Effector memory CD8-positive, alpha-beta T cell (primary cell): ENCODE data around the gene SLC1A7.

Experiments
- ATAC-seq: fragments of 150-1000 bp; cut with Tn5 transposase; replicated peaks from 2 replicates; pipeline ENCODE4 v1.10.0; 2021; ENCODE audit warnings: mild to moderate bottlenecking, moderate library complexity
- DNase-seq, 3 experiments: peaks; one replicate each; pipeline ENCODE4 v3.0.0; 2021
- H3K27ac Mint-ChIP-seq, 2 donors: one replicate each; pipeline ENCODE4 v1.8.0; 2022; ENCODE audit warnings: mild to moderate bottlenecking in 2 of 2, mixed read lengths in 2 of 2, moderate library complexity in 2 of 2
- H3K27me3 Mint-ChIP-seq, 2 donors: one replicate each; pipeline ENCODE4 v1.8.0; 2022; ENCODE audit warnings: mixed read lengths in 2 of 2
- H3K36me3 Mint-ChIP-seq: one replicate; pipeline ENCODE4 v1.8.0; 2022; ENCODE audit warnings: mild to moderate bottlenecking, moderate library complexity, mixed read lengths; ENCODE audit not compliant: insufficient read depth
- H3K4me1 Mint-ChIP-seq, 2 donors: one replicate each; pipeline ENCODE4 v1.8.0; 2022; ENCODE audit warnings: low read depth in 2 of 2, mixed read lengths in 2 of 2
- H3K4me3 Mint-ChIP-seq, 2 donors: one replicate each; pipeline ENCODE4 v1.8.0; 2022; ENCODE audit warnings: mild to moderate bottlenecking in 2 of 2, mixed read lengths in 2 of 2, moderate library complexity in 2 of 2
- H3K9me3 Mint-ChIP-seq, 2 donors: one replicate each; pipeline ENCODE4 v1.8.0; 2022; ENCODE audit warnings: mixed read lengths in 2 of 2

The SLC1A7 gene

GRCh38 chr1:53135735-53136114 lies 6.7 kb downstream of the SLC1A7 start:
- H3K27me3 Mint-ChIP-seq, result no peaks in the 10 kb centered on the region
- ATAC-seq, result peak; percentile 98
- H3K4me3 Mint-ChIP-seq, result peak overlapping the region in 1 of 2 donors; percentile 19
- H3K4me1 Mint-ChIP-seq, result peaks cover 9 to 23% of the 10 kb centered on the region in 2 donors
- peak overlapping the region; percentile 78 to 84 for H3K27ac Mint-ChIP-seq
- peaks cover 4% of the 10 kb centered on the region for H3K36me3 Mint-ChIP-seq
- peak; percentile 32 to 49 (median 42) for DNase-seq
- H3K9me3 Mint-ChIP-seq, result peaks cover 3 to 9% of the 10 kb centered on the region in 2 donors

DNA sequence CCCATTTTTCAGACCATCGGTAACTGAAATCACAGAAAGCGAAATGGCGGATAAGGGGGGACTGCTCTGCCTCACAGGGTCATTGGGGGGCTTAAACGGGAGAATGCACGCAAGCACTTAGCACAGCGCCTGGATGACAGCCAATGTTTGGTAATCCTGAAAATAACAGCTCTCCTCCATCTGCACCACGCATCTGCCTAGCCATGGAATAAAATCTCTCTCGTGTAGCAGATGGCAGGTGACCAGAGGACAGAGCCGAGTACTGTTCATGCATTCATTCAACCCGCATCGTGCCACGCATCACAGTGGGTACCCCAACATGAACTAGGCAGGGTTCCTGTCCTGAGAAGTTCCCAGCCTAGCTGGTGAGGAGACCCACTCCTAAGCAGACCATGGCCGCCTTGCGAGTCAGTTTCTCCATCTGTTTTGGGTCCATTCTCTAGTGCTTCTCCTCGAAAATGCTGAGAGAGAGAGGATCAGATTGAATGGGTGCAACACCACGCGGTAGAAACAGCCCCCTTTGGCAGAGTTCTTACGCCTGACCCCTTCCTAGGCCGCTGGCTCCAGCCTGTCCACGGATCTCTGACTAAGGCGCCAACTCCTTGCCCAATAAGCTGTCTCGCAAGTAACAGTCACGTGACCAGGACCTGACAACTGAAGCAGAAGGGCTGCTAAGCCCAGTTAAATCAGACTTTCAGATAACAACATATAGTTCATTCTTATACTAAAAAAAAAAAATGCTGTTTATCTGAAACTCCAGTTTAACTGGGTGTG lies 7.3 kb downstream of the SLC1A7 start:
- peaks cover 4% of the 10 kb centered on the region for H3K36me3 Mint-ChIP-seq
- DNase-seq (no peak), ATAC-seq (peak; percentile 16)
- peak overlapping the region; percentile 78 to 84 for H3K27ac Mint-ChIP-seq
- H3K4me3 Mint-ChIP-seq, result peak overlapping the region in 1 of 2 donors; percentile 19
- H3K4me1 Mint-ChIP-seq, result peaks cover 9 to 26% of the 10 kb centered on the region in 2 donors
- H3K27me3 Mint-ChIP-seq, result no peaks in the 10 kb centered on the region
- peaks cover 3 to 9% of the 10 kb centered on the region in 2 donors for H3K9me3 Mint-ChIP-seq

DNA sequence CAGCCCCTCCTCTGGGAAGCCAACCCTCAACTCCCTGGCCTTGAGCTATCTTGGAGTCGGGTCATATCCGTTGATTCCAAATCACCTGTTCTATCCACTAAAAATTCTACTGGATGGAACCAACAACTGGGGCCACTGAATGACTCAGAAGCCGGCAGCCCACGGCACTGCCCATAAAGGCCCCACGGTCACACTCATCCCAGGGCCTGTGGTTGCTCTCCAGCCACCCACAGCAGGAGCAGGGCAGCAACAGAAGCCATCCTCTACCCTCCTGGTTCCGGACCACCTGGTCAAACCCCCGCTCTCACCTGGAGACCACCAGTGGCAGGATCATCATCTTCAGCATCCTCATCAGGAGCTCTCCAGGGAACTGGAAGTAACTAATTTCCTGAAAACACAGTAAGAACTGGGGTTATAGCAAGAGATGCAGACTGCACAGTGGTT lies 8.4 kb downstream of the SLC1A7 start:
- Mint-ChIP-seq H3K27ac (peak overlapping the region; percentile 78 to 84), H3K4me3 (peak overlapping the region in 1 of 2 donors; percentile 28), H3K9me3 (peaks cover 3 to 9% of the 10 kb centered on the region in 2 donors), H3K27me3 (no peaks in the 10 kb centered on the region), H3K36me3 (peaks cover 4% of the 10 kb centered on the region), H3K4me1 (peaks cover 12 to 32% of the 10 kb centered on the region in 2 donors)
- no peak for ATAC-seq
- no peak for DNase-seq

- peak overlapping the region; percentile 78 to 84 for H3K27ac Mint-ChIP-seq
- ATAC-seq (no peak), DNase-seq (no peak)
- H3K4me3 Mint-ChIP-seq, result peak overlapping the region in 1 of 2 donors; percentile 28
- peaks cover 4% of the 10 kb centered on the region for H3K36me3 Mint-ChIP-seq
- peaks cover 14 to 33% of the 10 kb centered on the region in 2 donors for H3K4me1 Mint-ChIP-seq
- no peaks in the 10 kb centered on the region for H3K27me3 Mint-ChIP-seq
- peaks cover 3 to 9% of the 10 kb centered on the region in 2 donors for H3K9me3 Mint-ChIP-seq
Measured at GRCh38 chr1:53133261-53134041, 9.0 kb downstream of the SLC1A7 start.

DNA sequence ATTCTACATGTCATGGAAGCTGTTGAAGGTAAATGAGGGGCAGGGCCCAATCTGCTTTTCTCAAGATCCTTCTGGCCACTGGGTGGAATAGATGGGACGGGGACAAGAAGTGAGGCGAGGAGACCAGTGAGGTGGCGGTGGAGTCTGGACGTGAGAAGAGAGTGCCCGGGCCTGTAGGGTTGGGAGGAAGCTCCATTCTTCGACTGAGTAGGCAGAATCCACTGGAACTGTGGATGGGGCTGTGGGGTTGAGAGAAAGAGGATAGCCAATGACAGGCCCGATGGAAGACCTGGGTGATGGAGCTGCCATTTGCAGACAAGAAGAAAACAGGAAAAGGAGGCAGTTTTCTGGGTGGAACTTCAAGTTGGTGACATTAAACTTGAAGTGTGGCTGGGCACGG lies 10.3 kb downstream of the SLC1A7 start:
- no peak for ATAC-seq
- no peaks in the 10 kb centered on the region for H3K27me3 Mint-ChIP-seq
- peaks cover 4% of the 10 kb centered on the region for H3K36me3 Mint-ChIP-seq
- DNase-seq, result no peak
- peak overlapping the region; percentile 1 to 15 for H3K4me3 Mint-ChIP-seq
- H3K9me3 Mint-ChIP-seq, result no peaks in the 10 kb centered on the region
- peak overlapping the region; percentile 60 to 78 for H3K27ac Mint-ChIP-seq
- H3K4me1 Mint-ChIP-seq, result peaks cover 24 to 46% of the 10 kb centered on the region in 2 donors

GRCh38 chr1:53131590-53131938 lies 10.9 kb downstream of the SLC1A7 start:
- Mint-ChIP-seq H3K4me1 (peaks cover 26 to 48% of the 10 kb centered on the region in 2 donors), H3K9me3 (no peaks in the 10 kb centered on the region), H3K4me3 (peak overlapping the region in 1 of 2 donors; percentile 1), H3K36me3 (peaks cover 4% of the 10 kb centered on the region), H3K27ac (peak overlapping the region; percentile 60 to 69), H3K27me3 (no peaks in the 10 kb centered on the region)
- DNase-seq, result no peak
- ATAC-seq, result no peak

GRCh38 chr1:53130878-53131589 lies 11.4 kb downstream of the SLC1A7 start:
- peaks cover 4% of the 10 kb centered on the region for H3K36me3 Mint-ChIP-seq
- no peaks in the 10 kb centered on the region for H3K9me3 Mint-ChIP-seq
- peak overlapping the region; percentile 55 to 69 for H3K27ac Mint-ChIP-seq
- H3K27me3 Mint-ChIP-seq, result no peaks in the 10 kb centered on the region
- H3K4me3 Mint-ChIP-seq, result no peak overlapping the region
- no peak for DNase-seq
- H3K4me1 Mint-ChIP-seq, result peaks cover 29 to 50% of the 10 kb centered on the region in 2 donors
- no peak for ATAC-seq

DNA sequence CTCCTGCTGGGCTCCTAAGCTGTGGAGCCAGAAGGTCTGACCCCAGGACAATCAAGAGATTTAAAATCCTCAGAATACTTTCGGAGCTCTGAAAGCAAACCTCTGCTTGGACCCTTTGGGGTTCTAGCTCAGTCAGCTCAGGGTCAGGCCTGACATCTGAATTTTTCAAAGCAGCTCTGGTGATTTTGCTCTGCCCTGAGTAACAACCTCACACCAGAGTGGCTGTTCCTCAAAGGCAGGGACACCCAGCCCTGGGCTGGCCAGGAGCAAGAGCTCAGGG lies 11.9 kb downstream of the SLC1A7 start:
- Mint-ChIP-seq H3K27me3 (no peaks in the 10 kb centered on the region), H3K4me1 (peaks cover 34 to 55% of the 10 kb centered on the region in 2 donors), H3K27ac (peak overlapping the region in 1 of 2 donors; percentile 55), H3K9me3 (no peaks in the 10 kb centered on the region), H3K36me3 (no peaks in the 10 kb centered on the region), H3K4me3 (no peak overlapping the region)
- ATAC-seq (no peak), DNase-seq (no peak)

DNA sequence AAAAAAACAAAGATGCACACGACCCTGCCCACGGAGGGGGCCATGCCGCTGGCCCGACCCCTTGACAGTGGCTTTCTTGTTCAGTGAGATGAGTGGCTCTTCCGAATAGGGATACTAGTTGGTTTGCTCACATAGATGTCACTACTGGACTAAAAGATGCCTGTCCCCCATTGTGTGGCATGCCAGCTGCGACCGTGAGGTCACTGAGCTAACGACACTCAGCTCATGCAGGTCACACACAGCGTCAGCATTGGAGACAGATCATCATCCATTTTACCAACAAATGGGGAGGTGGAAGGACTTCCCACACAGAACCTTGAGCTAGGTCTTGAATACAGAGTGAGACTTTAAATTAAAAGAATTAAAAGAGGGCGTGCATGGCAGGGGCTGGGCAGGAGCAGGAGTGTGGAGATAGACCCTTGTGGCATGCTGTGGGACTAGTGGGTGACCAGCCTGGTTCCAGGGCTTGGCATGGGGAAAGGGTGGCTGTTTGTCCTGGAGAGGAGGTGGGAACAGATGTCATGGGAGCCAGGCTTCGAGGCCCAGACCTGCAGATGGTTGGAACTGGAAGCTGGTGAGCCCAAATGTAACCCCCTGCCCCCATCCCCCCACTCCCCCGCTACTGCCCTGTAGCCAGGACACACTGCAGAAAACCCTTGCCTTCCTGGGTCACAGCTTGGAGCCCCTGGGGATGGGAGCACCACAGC lies 12.4 kb downstream of the SLC1A7 start:
- H3K27ac Mint-ChIP-seq, result peak overlapping the region; percentile 20 to 55
- no peak for DNase-seq
- no peaks in the 10 kb centered on the region for H3K27me3 Mint-ChIP-seq
- no peaks in the 10 kb centered on the region for H3K36me3 Mint-ChIP-seq
- no peaks in the 10 kb centered on the region for H3K9me3 Mint-ChIP-seq
- no peak for ATAC-seq
- peak overlapping the region in 1 of 2 donors; percentile 17 for H3K4me3 Mint-ChIP-seq
- peaks cover 34 to 52% of the 10 kb centered on the region in 2 donors for H3K4me1 Mint-ChIP-seq

GRCh38 chr1:53128401-53128800 lies 14.0 kb downstream of the SLC1A7 start:
- H3K9me3 Mint-ChIP-seq, result no peaks in the 10 kb centered on the region
- H3K27me3 Mint-ChIP-seq, result no peaks in the 10 kb centered on the region
- H3K36me3 Mint-ChIP-seq, result no peaks in the 10 kb centered on the region
- peaks cover 31 to 53% of the 10 kb centered on the region in 2 donors for H3K4me1 Mint-ChIP-seq
- ATAC-seq (no peak), DNase-seq (no peak)
- H3K4me3 Mint-ChIP-seq, result peak overlapping the region in 1 of 2 donors; percentile 70
- H3K27ac Mint-ChIP-seq, result peak overlapping the region; percentile 51 to 91

- Mint-ChIP-seq H3K27ac (peak overlapping the region; percentile 51 to 91), H3K4me3 (peak overlapping the region; percentile 70), H3K4me1 (peaks cover 31 to 46% of the 10 kb centered on the region in 2 donors), H3K36me3 (no peaks in the 10 kb centered on the region), H3K9me3 (no peaks in the 10 kb centered on the region), H3K27me3 (no peaks in the 10 kb centered on the region)
- ATAC-seq (peak; percentile 96), DNase-seq (peak; percentile 14 to 30 (median 22))
Measured at GRCh38 chr1:53127546-53127945, 14.9 kb downstream of the SLC1A7 start.

DNA sequence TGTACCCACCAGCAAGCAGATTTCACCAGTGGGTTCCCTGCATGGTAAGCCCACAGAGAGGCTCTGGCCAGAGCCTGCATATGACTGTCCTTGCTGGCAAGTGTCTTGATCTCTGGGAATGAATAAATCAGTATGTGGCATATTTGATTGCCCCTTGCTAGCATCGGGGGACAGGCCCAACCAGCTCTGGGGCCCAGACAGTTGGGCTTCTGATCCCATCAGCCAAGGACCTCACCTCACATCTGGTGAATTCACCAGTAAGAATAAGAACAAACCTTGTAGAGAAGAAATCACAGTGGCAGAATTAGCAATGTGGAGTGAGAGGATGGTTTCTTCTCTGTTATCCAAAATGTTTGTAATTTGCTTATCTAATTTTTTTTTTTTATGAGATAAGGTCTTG lies 15.9 kb downstream of the SLC1A7 start:
- peak overlapping the region in 1 of 2 donors; percentile 18 for H3K27ac Mint-ChIP-seq
- no peak for ATAC-seq

More for the DNA sequence above, 15.9 kb downstream of the SLC1A7 start:
- Mint-ChIP-seq H3K4me3 (no peak overlapping the region), H3K27me3 (peaks cover 0 to 3% of the 10 kb centered on the region in 2 donors), H3K4me1 (peaks cover 26 to 38% of the 10 kb centered on the region in 2 donors), H3K9me3 (no peaks in the 10 kb centered on the region), H3K36me3 (no peaks in the 10 kb centered on the region)
- no peak for DNase-seq
